Activated naive CD4-positive, alpha-beta T cell treated with anti-CD3 and anti-CD28 coated beads, Interleukin-2, amount 10 ng/mL, durations not matched to agents 7 days and 5 days (primary cell): ENCODE data around the gene CHD1L.
"Not testable (repeated sequence)": the region's sequence is repeated elsewhere in the genome, so short reads cannot be mapped to it uniquely, and the experiment has no call there.

Experiments
- CTCF ChIA-PET: fragments of 350-600 bp; sonication (Branson Sonifier 250); formaldehyde crosslinking; loops from one replicate; lab custom pipeline; 2021; ENCODE audit warnings: antibody characterized with exemption; lab: Charles Lee
- DNase-seq: peaks from one replicate; pipeline ENCODE4 v3.0.0-alpha.2; 2020
- H3K27ac Mint-ChIP-seq: one replicate; pipeline ENCODE4 v1.8.0; 2021; ENCODE audit warnings: mild to moderate bottlenecking, moderate library complexity, mixed read lengths
- H3K27me3 Mint-ChIP-seq: one replicate; pipeline ENCODE4 v1.8.0; 2021; ENCODE audit warnings: mild to moderate bottlenecking, mixed read lengths
- H3K36me3 Mint-ChIP-seq: one replicate; pipeline ENCODE4 v1.8.0; 2021; ENCODE audit warnings: mixed read lengths
- H3K4me1 Mint-ChIP-seq: one replicate; pipeline ENCODE4 v1.8.0; 2021; ENCODE audit warnings: mixed read lengths
- H3K4me3 Mint-ChIP-seq: one replicate; pipeline ENCODE4 v1.8.0; 2021; ENCODE audit warnings: mild to moderate bottlenecking, moderate library complexity, mixed read lengths
- H3K9me3 Mint-ChIP-seq: one replicate; pipeline ENCODE4 v1.8.0; 2021; ENCODE audit warnings: mixed read lengths

The CHD1L gene

GRCh38 chr1:147215540-147215916 lies 27.0 kb upstream of the CHD1L start:
- Mint-ChIP-seq H3K27me3 (peaks cover 4% of the 10 kb centered on the region), H3K4me3 (no peak overlapping the region), H3K4me1 (no peaks in the 10 kb centered on the region), H3K36me3 (no peaks in the 10 kb centered on the region), H3K27ac (no peak overlapping the region), H3K9me3 (no peaks in the 10 kb centered on the region)
- CTCF ChIA-PET = no interaction called here
- no peak for DNase-seq

- Mint-ChIP-seq H3K9me3 (no peaks in the 10 kb centered on the region), H3K27me3 (peaks cover 4% of the 10 kb centered on the region), H3K4me3 (no peak overlapping the region), H3K4me1 (no peaks in the 10 kb centered on the region), H3K27ac (peak overlapping the region; percentile 39), H3K36me3 (no peaks in the 10 kb centered on the region)
- no peak for DNase-seq
- CTCF ChIA-PET = no interaction called here
These were observed 26.4 kb upstream of the CHD1L start for GRCh38 chr1:147216124-147216523.

GRCh38 chr1:147217141-147217540 lies 25.3 kb upstream of the CHD1L start:
- Mint-ChIP-seq H3K9me3 (no peaks in the 10 kb centered on the region), H3K27me3 (peaks cover 7% of the 10 kb centered on the region), H3K27ac (no peak overlapping the region), H3K36me3 (no peaks in the 10 kb centered on the region), H3K4me1 (no peaks in the 10 kb centered on the region), H3K4me3 (no peak overlapping the region)
- CTCF ChIA-PET = no interaction called here
- no peak for DNase-seq

- no peak overlapping the region for H3K4me3 Mint-ChIP-seq
- H3K27me3 Mint-ChIP-seq = peaks cover 9% of the 10 kb centered on the region
- H3K4me1 Mint-ChIP-seq = no peaks in the 10 kb centered on the region
- CTCF ChIA-PET = no interaction called here
- no peaks in the 10 kb centered on the region for H3K9me3 Mint-ChIP-seq
- DNase-seq = no peak
- H3K27ac Mint-ChIP-seq = no peak overlapping the region
- no peaks in the 10 kb centered on the region for H3K36me3 Mint-ChIP-seq
These were observed 23.9 kb upstream of the CHD1L start for GRCh38 chr1:147218606-147219005.

- Mint-ChIP-seq H3K4me1 (peaks cover 20% of the 10 kb centered on the region), H3K9me3 (no peaks in the 10 kb centered on the region), H3K27me3 (peaks cover 18% of the 10 kb centered on the region), H3K27ac (no peak overlapping the region), H3K4me3 (peak overlapping the region; percentile 89), H3K36me3 (peaks cover 2% of the 10 kb centered on the region)
- CTCF ChIA-PET = interaction anchor here (0.7 to 1.2 kb wide), 3 partner anchors 12 to 403 kb away, joined by 3 read pairs; no protein-coding TSS in a partner anchor
- no peak for DNase-seq
These were observed 18.5 kb upstream of the CHD1L start for GRCh38 chr1:147223740-147224615.

- Mint-ChIP-seq H3K4me1 (peaks cover 20% of the 10 kb centered on the region), H3K27me3 (peaks cover 18% of the 10 kb centered on the region), H3K9me3 (no peaks in the 10 kb centered on the region), H3K36me3 (peaks cover 2% of the 10 kb centered on the region), H3K4me3 (peak within 1 kb of the TSS; percentile 89), H3K27ac (peak within 1 kb of the TSS; percentile 63)
- DNase-seq = peak; percentile 69
- CTCF ChIA-PET = interaction anchor here (1.3 kb wide), 1 partner anchor 14 kb away, joined by 4 read pairs; no protein-coding TSS in a partner anchor
These were observed 17.2 kb upstream of the CHD1L start, which contains the start of gene FMO5 for GRCh38 chr1:147225193-147225730. Gene FMO5 (minus strand): TSS chr1:147225339. CDS start chr1:147225029, 310 bp downstream.

GRCh38 chr1:147231032-147231431 lies 11.5 kb upstream of the CHD1L start:
- DNase-seq, H3K36me3 Mint-ChIP-seq, H3K27ac Mint-ChIP-seq, H3K4me3 Mint-ChIP-seq, CTCF ChIA-PET, H3K4me1 Mint-ChIP-seq: not testable (repeated sequence)
- Mint-ChIP-seq H3K9me3 (peaks cover 19% of the 10 kb centered on the region), H3K27me3 (peaks cover 15% of the 10 kb centered on the region)

- H3K4me3 Mint-ChIP-seq, H3K27ac Mint-ChIP-seq, CTCF ChIA-PET, H3K4me1 Mint-ChIP-seq, DNase-seq, H3K36me3 Mint-ChIP-seq: not testable (repeated sequence)
- H3K27me3 Mint-ChIP-seq = peaks cover 24% of the 10 kb centered on the region
- peaks cover 22% of the 10 kb centered on the region for H3K9me3 Mint-ChIP-seq
These were observed 8.6 kb upstream of the CHD1L start for GRCh38 chr1:147233903-147234302.

- no peak for DNase-seq
- Mint-ChIP-seq H3K9me3 (peaks cover 22% of the 10 kb centered on the region), H3K36me3 (no peaks in the 10 kb centered on the region), H3K27me3 (peaks cover 24% of the 10 kb centered on the region), H3K4me1 (no peaks in the 10 kb centered on the region), H3K4me3 (no peak overlapping the region), H3K27ac (no peak overlapping the region)
- CTCF ChIA-PET = no interaction called here
These were observed 6.7 kb upstream of the CHD1L start for GRCh38 chr1:147235822-147236221.

- no peak for DNase-seq
- Mint-ChIP-seq H3K27me3 (peaks cover 24% of the 10 kb centered on the region), H3K9me3 (peaks cover 16% of the 10 kb centered on the region), H3K4me1 (no peaks in the 10 kb centered on the region), H3K36me3 (no peaks in the 10 kb centered on the region), H3K27ac (no peak overlapping the region), H3K4me3 (no peak overlapping the region)
- CTCF ChIA-PET = no interaction called here
These were observed 6.0 kb upstream of the CHD1L start for GRCh38 chr1:147236448-147236847.

- Mint-ChIP-seq H3K36me3 (no peaks in the 10 kb centered on the region), H3K27me3 (peaks cover 18% of the 10 kb centered on the region), H3K9me3 (peaks cover 9% of the 10 kb centered on the region), H3K4me3 (no peak overlapping the region), H3K4me1 (peaks cover 6% of the 10 kb centered on the region), H3K27ac (no peak overlapping the region)
- CTCF ChIA-PET = no interaction called here
- no peak for DNase-seq
These were observed 5.3 kb upstream of the CHD1L start for GRCh38 chr1:147236959-147237791.

GRCh38 chr1:147238053-147238902 lies 4.2 kb upstream of the CHD1L start:
- no peaks in the 10 kb centered on the region for H3K36me3 Mint-ChIP-seq
- DNase-seq = no peak
- H3K27me3 Mint-ChIP-seq = peaks cover 18% of the 10 kb centered on the region
- H3K27ac Mint-ChIP-seq = no peak overlapping the region
- H3K9me3 Mint-ChIP-seq = peaks cover 5% of the 10 kb centered on the region
- CTCF ChIA-PET = no interaction called here
- peaks cover 8% of the 10 kb centered on the region for H3K4me1 Mint-ChIP-seq
- H3K4me3 Mint-ChIP-seq = no peak overlapping the region

- Mint-ChIP-seq H3K27me3 (peaks cover 15% of the 10 kb centered on the region), H3K4me3 (no peak overlapping the region)
- CTCF ChIA-PET = interaction anchor here (1.3 kb wide), 1 partner anchor 14 kb away, joined by 4 read pairs; the partner anchor contains the start of gene FMO5
These were observed 3.3 kb upstream of the CHD1L start for GRCh38 chr1:147238925-147239820.

More at GRCh38 chr1:147238925-147239820, 3.3 kb upstream of the CHD1L start:
- peaks cover 4% of the 10 kb centered on the region for H3K36me3 Mint-ChIP-seq
- no peak overlapping the region for H3K27ac Mint-ChIP-seq
- DNase-seq = no peak
- H3K4me1 Mint-ChIP-seq = peaks cover 12% of the 10 kb centered on the region
- peaks cover 5% of the 10 kb centered on the region for H3K9me3 Mint-ChIP-seq
